ENCODE measurements around the gene TRIM66.

GRCh38 chr11:8615291-8616032 lies 67.0 kb downstream of the TRIM66 start:
- TF ChIP-seq CREB1 (IDR thresholded peaks at IDR 0.05; ENCODE audit: low read depth) (no peak), TCF12 (IDR thresholded peaks at IDR 0.05; ENCODE audit: low read depth) (no peak), YY1 (IDR thresholded peaks at IDR 0.05; ENCODE audit: low read depth) (no peak), CEBPB (IDR thresholded peaks at IDR 0.05) (no peak), USF1 (IDR thresholded peaks at IDR 0.05) (no peak), MAX (IDR thresholded peaks at IDR 0.05) (no peak), RAD21 (IDR thresholded peaks at IDR 0.05; ENCODE audit: low read depth) (no peak), ZBTB7A (IDR thresholded peaks at IDR 0.05; ENCODE audit: low read depth) (no peak), EGR1 (IDR thresholded peaks at IDR 0.05) (no peak), NFIC (IDR thresholded peaks at IDR 0.05) (no peak)
